Measurements from ENCODE around the gene TNNC1. TPM values are rescaled to one million over a fixed set of nuclear protein-coding genes. Genes with fewer than 3 reads are reported as not detected.

TNNC1 gene
- total and polyA plus RNA-seq, 2 of the 13 experiments (the other 11 are each of a cell fraction or from before 2014, with no cell fraction given): 11.8 to 36.4 TPM

GRCh38 chr3:52481819-52482521 is 28.1 kb upstream of the TNNC1 start (continued):
- TF ChIP-seq CTCF (CRISPR knock-in tag; IDR thresholded peaks at IDR 0.05): peak; percentile 62
- no peak for TF ChIP-seq ZNF12 (CRISPR knock-in tag; IDR thresholded peaks at IDR 0.05)
- peak; percentile 22 for TF ChIP-seq RBM22 (optimal IDR thresholded peaks at IDR 0.05; ENCODE audit: low read length)

- ChIA-PET CTCF (ENCODE audit: low intra/inter-chr PET ratio, low total read pairs) (no interaction called here), POLR2A (no interaction called here)
- WGBS (ENCODE audit: low lambda C conversion rate): 98% methylated on average over 27 of the region's 27 CpGs
- Histone ChIP-seq H3K27ac (ENCODE audit: extremely low read length, insufficient read depth, low read length) (no peak overlapping the region), H3K9ac (ENCODE audit: insufficient read depth, low read depth, low read length) (no peak overlapping the region), H3K36me3 (replicated peaks in 1 of 2; ENCODE audit: control insufficient read depth in 1 of 2, insufficient read depth in 2 of 2, low read length in 2 of 2) (peaks cover 33 to 68% of the 10 kb centered on the region in 2 experiments), H3K9me3 (ENCODE audit: low read length) (no peaks in the 10 kb centered on the region), H3K79me2 (ENCODE audit: insufficient read depth, low read length) (no peaks in the 10 kb centered on the region), H3K27me3 (ENCODE audit: control insufficient read depth in 1 of 2, insufficient read depth in 2 of 2, low read length in 2 of 2) (no peaks in the 10 kb centered on the region), H3K4me1 (ENCODE audit: insufficient read depth, low read length) (peaks cover 11% of the 10 kb centered on the region; the same call in 1 of the 2 replicates), H3K4me3 (replicated peaks in 1 of 3; ENCODE audit: insufficient read depth in 1 of 3, low read depth in 2 of 3, low read length in 3 of 3) (no peak overlapping the region), H2AFZ (ENCODE audit: low read length) (no peak overlapping the region), H3K4me2 (ENCODE audit: low read depth, low read length) (no peak overlapping the region), H4K20me1 (ENCODE audit: insufficient read depth, low read length) (no peaks in the 10 kb centered on the region)
- ATAC-seq (no peak), FAIRE-seq (no peak), DNase-seq (ENCODE audit: low spot score) (no peak)
- BruUV-seq (replicated peaks): TSS peak; percentile 22
- intact Hi-C loops (cut with micrococcal nuclease; ENCODE audit: unreplicated experiment) (no loop called here), in situ Hi-C loops (cut with HindIII; ENCODE audit: extremely low pct_ligation_motif_present, low pct_unique_long_range_greater_than_20kb) (no loop called here)
- TF ChIP-seq MATR3 (CRISPR knock-in tag; IDR thresholded peaks at IDR 0.05) (no peak), ZNF350 (CRISPR knock-in tag; IDR thresholded peaks at IDR 0.05; ENCODE audit: borderline replicate concordance, low read depth) (no peak), MBD4 (IDR thresholded peaks at IDR 0.05; ENCODE audit: borderline replicate concordance, low read length) (no peak), ZFP36 (IDR thresholded peaks at IDR 0.05; ENCODE audit: borderline replicate concordance, low read depth, low read length, partially characterized antibody) (no peak), CEBPB (IDR thresholded peaks at IDR 0.05; ENCODE audit: borderline replicate concordance, low read depth, low read length) (no peak), DZIP1 (CRISPR knock-in tag; IDR thresholded peaks at IDR 0.05) (no peak)
- TF ChIP-seq, protein P1, sequence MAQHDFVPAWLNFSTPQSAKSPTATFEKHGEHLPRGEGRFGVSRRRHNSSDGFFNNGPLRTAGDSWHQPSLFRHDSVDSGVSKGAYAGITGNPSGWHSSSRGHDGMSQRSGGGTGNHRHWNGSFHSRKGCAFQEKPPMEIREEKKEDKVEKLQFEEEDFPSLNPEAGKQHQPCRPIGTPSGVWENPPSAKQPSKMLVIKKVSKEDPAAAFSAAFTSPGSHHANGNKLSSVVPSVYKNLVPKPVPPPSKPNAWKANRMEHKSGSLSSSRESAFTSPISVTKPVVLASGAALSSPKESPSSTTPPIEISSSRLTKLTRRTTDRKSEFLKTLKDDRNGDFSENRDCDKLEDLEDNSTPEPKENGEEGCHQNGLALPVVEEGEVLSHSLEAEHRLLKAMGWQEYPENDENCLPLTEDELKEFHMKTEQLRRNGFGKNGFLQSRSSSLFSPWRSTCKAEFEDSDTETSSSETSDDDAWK (CRISPR knock-in tag; IDR thresholded peaks at IDR 0.05): no peak
Observed at GRCh38 chr3:52480768-52481715, 27.2 kb upstream of the TNNC1 start.

Measured in HepG2 (cell line).